Esophagus (tissue), 2 donors: ENCODE measurements around the gene UNC119B. TPM values are rescaled to one million over a fixed set of nuclear protein-coding genes. Genes with fewer than 3 reads are reported as not detected.

Experiments
- H3K27ac ChIP-seq, 2 donors: one replicate each; pipeline ENCODE4 v1.5.1; 2013; ENCODE audit warnings: low read depth in 2 of 2, mild to moderate bottlenecking in 2 of 2, inconsistent platforms in 1 of 2, low read length in 1 of 2, moderate library complexity in 1 of 2
- H3K27me3 ChIP-seq, 2 donors: one replicate each; pipeline ENCODE4 v1.6.1; 2013; ENCODE audit warnings: low read length in 2 of 2, control low read depth in 1 of 2, mild to moderate bottlenecking in 1 of 2; ENCODE audit not compliant: insufficient read depth in 2 of 2, control insufficient read depth in 1 of 2
- H3K36me3 ChIP-seq, 2 donors: one replicate each; pipeline ENCODE4 v1.6.1; 2013; ENCODE audit warnings: low read length in 1 of 2; ENCODE audit not compliant: control insufficient read depth in 2 of 2, insufficient read depth in 2 of 2
- H3K4me1 ChIP-seq, 2 donors: one replicate each; pipeline ENCODE4 v1.6.1; 2013; ENCODE audit warnings: low read length in 1 of 2; ENCODE audit not compliant: control insufficient read depth in 2 of 2, insufficient read depth in 2 of 2
- H3K4me3 ChIP-seq, 2 donors: one replicate each; pipeline ENCODE4 v1.5.1; 2013; ENCODE audit warnings: low read length in 2 of 2, mild to moderate bottlenecking in 2 of 2, low read depth in 1 of 2, moderate library complexity in 1 of 2
- H3K9me3 ChIP-seq, 2 donors: one replicate each; pipeline ENCODE4 v1.6.1; 2013; ENCODE audit warnings: mild to moderate bottlenecking in 2 of 2, low read depth in 1 of 2, low read length in 1 of 2, moderate library complexity in 1 of 2; ENCODE audit not compliant: control insufficient read depth in 2 of 2, insufficient read depth in 1 of 2
- WGBS, 2 donors: extraction: QIAGEN DNeasy Blood & Tissue Kit; methylation state at CpG; one replicate each; pipeline ENCODE4 v1.1.7; 2013; 5-methylcytosine and 5-hydroxymethylcytosine counted together
- polyA plus RNA-seq, 2 donors: library from polyadenylated mRNA; stranded (reverse); fragments of 200-250 nt; gene quantifications; one replicate each; pipeline ENCODE4 v1.2.3, GENCODE V29; 2013
- donor health status: healthy with polysubstance abuse.
- donor health status: Bipolar disorder and iron deficiency.

The UNC119B gene
- polyA plus RNA-seq, 2 donors: 4.9 to 9.1 TPM

- Histone ChIP-seq H3K27me3 (no peaks in the 10 kb centered on the region), H3K36me3 (peaks cover 0 to 16% of the 10 kb centered on the region in 2 donors), H3K4me3 (no peak overlapping the region), H3K4me1 (no peaks in the 10 kb centered on the region), H3K9me3 (no peaks in the 10 kb centered on the region), H3K27ac (no peak overlapping the region)
- WGBS, 2 donors: 92% methylated on average over 38 of the region's 38 CpGs
Measured at GRCh38 chr12:120736404-120737331, 26.4 kb downstream of the UNC119B start.

- Histone ChIP-seq H3K27me3 (no peaks in the 10 kb centered on the region), H3K4me3 (no peak overlapping the region), H3K4me1 (no peaks in the 10 kb centered on the region), H3K9me3 (no peaks in the 10 kb centered on the region), H3K27ac (no peak overlapping the region), H3K36me3 (peaks cover 0 to 16% of the 10 kb centered on the region in 2 donors)
- WGBS, 2 donors: 87 to 89% methylated on average over 25 of the region's 25 CpGs
Measured at GRCh38 chr12:120737557-120738251, 27.4 kb downstream of the UNC119B start.

- Histone ChIP-seq H3K36me3 (peaks cover 0 to 16% of the 10 kb centered on the region in 2 donors), H3K4me1 (no peaks in the 10 kb centered on the region), H3K4me3 (no peak overlapping the region), H3K9me3 (no peaks in the 10 kb centered on the region), H3K27me3 (no peaks in the 10 kb centered on the region), H3K27ac (no peak overlapping the region)
- 91 to 94% methylated on average over 31 of the region's 31 CpGs for WGBS, 2 donors
Measured at GRCh38 chr12:120738252-120739030, 28.2 kb downstream of the UNC119B start.

GRCh38 chr12:120739031-120739762 lies 28.9 kb downstream of the UNC119B start:
- no peaks in the 10 kb centered on the region for H3K27me3 ChIP-seq
- H3K9me3 ChIP-seq: no peaks in the 10 kb centered on the region
- H3K4me1 ChIP-seq: no peaks in the 10 kb centered on the region
- H3K4me3 ChIP-seq: no peak overlapping the region
- H3K36me3 ChIP-seq: peaks cover 0 to 16% of the 10 kb centered on the region in 2 donors
- H3K27ac ChIP-seq: no peak overlapping the region
- 94 to 95% methylated on average over 36 to 38 of the region's 38 CpGs for WGBS, 2 donors

GRCh38 chr12:120739821-120740613 lies 29.8 kb downstream of the UNC119B start:
- no peak overlapping the region for H3K27ac ChIP-seq
- H3K36me3 ChIP-seq: peaks cover 0 to 16% of the 10 kb centered on the region in 2 donors
- H3K4me3 ChIP-seq: no peak overlapping the region
- H3K27me3 ChIP-seq: no peaks in the 10 kb centered on the region
- no peaks in the 10 kb centered on the region for H3K4me1 ChIP-seq
- no peaks in the 10 kb centered on the region for H3K9me3 ChIP-seq
- 80 to 85% methylated on average over 14 to 16 of the region's 16 CpGs for WGBS, 2 donors

- Histone ChIP-seq H3K4me3 (no peak overlapping the region), H3K27me3 (no peaks in the 10 kb centered on the region), H3K27ac (no peak overlapping the region), H3K4me1 (no peaks in the 10 kb centered on the region), H3K36me3 (peaks cover 0 to 16% of the 10 kb centered on the region in 2 donors), H3K9me3 (no peaks in the 10 kb centered on the region)
- 80 to 86% methylated on average over 15 of the region's 15 CpGs for WGBS, 2 donors
Measured at GRCh38 chr12:120740871-120741270, 30.6 kb downstream of the UNC119B start.

GRCh38 chr12:120741476-120742421 lies 31.5 kb downstream of the UNC119B start:
- WGBS, 2 donors: 72 to 83% methylated on average over 33 of the region's 33 CpGs
- Histone ChIP-seq H3K27me3 (no peaks in the 10 kb centered on the region), H3K36me3 (peaks cover 0 to 16% of the 10 kb centered on the region in 2 donors), H3K9me3 (no peaks in the 10 kb centered on the region), H3K4me1 (no peaks in the 10 kb centered on the region), H3K27ac (no peak overlapping the region), H3K4me3 (no peak overlapping the region)
